Measurements from ENCODE around the gene PPP1R14B. TPM values are rescaled to one million over a fixed set of nuclear protein-coding genes. Genes with fewer than 3 reads are reported as not detected.

PPP1R14B gene
- total and polyA plus RNA-seq, 2 donors (not counting 3 experiments of a cell fraction or from before 2014, with no cell fraction given) = 308 to 431 TPM

DNA sequence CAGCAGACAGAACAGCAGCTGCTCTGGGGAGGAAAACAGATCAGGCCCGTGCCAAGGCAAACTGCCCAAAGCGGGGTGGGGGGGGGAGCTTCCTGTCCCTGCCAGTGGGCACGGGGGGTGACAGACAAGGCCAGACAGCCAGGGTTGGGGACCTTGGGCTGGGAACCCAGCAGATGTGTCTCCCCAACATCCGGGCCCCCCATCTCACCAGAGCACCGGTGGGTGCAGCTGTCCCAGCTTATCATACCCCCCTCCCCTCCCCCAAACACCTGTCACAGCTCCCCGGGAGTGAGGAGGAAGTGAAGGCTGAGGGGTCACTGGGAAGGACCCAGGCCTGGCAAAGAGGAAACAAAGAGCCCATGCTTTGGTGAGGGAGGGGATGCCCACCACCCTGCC is 1.3 kb downstream of the PPP1R14B start:
- Histone ChIP-seq H2AFZ (ENCODE audit: low read depth, low read length) (no peak overlapping the region), H3K9ac (replicated peaks; ENCODE audit: extremely low read depth, insufficient read depth, low read length) (peak overlapping the region; percentile 4), H3K4me3 (replicated peaks in 1 of 3; ENCODE audit: insufficient read depth in 1 of 3, low read depth in 1 of 3, low read length in 3 of 3) (peak overlapping the region; percentile 67 to 78 (median 73)), H3K4me1 (ENCODE audit: control insufficient read depth, extremely low read depth, insufficient read depth, low read length) (peaks cover 22% of the 10 kb centered on the region), H3K36me3 (ENCODE audit: control insufficient read depth in 2 of 2, extremely low read depth in 1 of 2, insufficient read depth in 2 of 2, low read length in 2 of 2) (peaks cover 0 to 12% of the 10 kb centered on the region in 2 experiments), H3K9me3 (replicated peaks; ENCODE audit: control insufficient read depth, insufficient read depth, low read length) (no peaks in the 10 kb centered on the region), H3K79me2 (ENCODE audit: control insufficient read depth, insufficient read depth, low read length) (peaks cover 40% of the 10 kb centered on the region), H4K20me1 (replicated peaks; ENCODE audit: control insufficient read depth, extremely low read depth, insufficient read depth, low read length) (no peaks in the 10 kb centered on the region), H3K27ac (ENCODE audit: insufficient read depth, low read depth, low read length) (peak overlapping the region; percentile 47), H3K27me3 (ENCODE audit: control insufficient read depth in 2 of 2, insufficient read depth in 2 of 2, low read length in 2 of 2) (no peaks in the 10 kb centered on the region), H3K9me1 (replicated peaks; ENCODE audit: control insufficient read depth, extremely low read depth, insufficient read depth, low read length) (no peaks in the 10 kb centered on the region), H3K4me2 (ENCODE audit: insufficient read depth, low read length) (peak overlapping the region; percentile 35)
- ChIA-PET CTCF (interaction anchor here (0.9 to 5.0 kb wide), 10 partner anchors 8 to 110 kb away, joined by 3 to 36 read pairs (median 5); partner anchors contain the start of genes CATSPERZ, ESRRA and STIP1), POLR2A (interaction anchor here (0.6 to 2.2 kb wide), 4 partner anchors 23 to 59 kb away, joined by 3 to 10 read pairs (median 6); no protein-coding TSS in a partner anchor)
- BruUV-seq (replicated peaks) = no TSS peak
- DNase-seq (ENCODE audit: low read depth, low spot score) (no peak), FAIRE-seq (no peak)
- intact Hi-C loops (cut with micrococcal nuclease) (no loop called here), dilution Hi-C loops (cut with MboI; ENCODE audit: extremely low pct_ligation_motif_present, low sequenced_read_pairs) (no loop called here)
- no peak for TF ChIP-seq POLR2A (IDR thresholded peaks at IDR 0.05; ENCODE audit: low read depth, low read length)
- TF ChIP-seq MYC (IDR thresholded peaks at IDR 0.05; ENCODE audit: low read depth, low read length) = no peak
- TF ChIP-seq, protein P1, sequence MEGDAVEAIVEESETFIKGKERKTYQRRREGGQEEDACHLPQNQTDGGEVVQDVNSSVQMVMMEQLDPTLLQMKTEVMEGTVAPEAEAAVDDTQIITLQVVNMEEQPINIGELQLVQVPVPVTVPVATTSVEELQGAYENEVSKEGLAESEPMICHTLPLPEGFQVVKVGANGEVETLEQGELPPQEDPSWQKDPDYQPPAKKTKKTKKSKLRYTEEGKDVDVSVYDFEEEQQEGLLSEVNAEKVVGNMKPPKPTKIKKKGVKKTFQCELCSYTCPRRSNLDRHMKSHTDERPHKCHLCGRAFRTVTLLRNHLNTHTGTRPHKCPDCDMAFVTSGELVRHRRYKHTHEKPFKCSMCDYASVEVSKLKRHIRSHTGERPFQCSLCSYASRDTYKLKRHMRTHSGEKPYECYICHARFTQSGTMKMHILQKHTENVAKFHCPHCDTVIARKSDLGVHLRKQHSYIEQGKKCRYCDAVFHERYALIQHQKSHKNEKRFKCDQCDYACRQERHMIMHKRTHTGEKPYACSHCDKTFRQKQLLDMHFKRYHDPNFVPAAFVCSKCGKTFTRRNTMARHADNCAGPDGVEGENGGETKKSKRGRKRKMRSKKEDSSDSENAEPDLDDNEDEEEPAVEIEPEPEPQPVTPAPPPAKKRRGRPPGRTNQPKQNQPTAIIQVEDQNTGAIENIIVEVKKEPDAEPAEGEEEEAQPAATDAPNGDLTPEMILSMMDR (IDR thresholded peaks at IDR 0.05; ENCODE audit: extremely low read depth in 1 of 2, insufficient read depth in 1 of 2, low read depth in 1 of 2, low read length in 2 of 2) = no peak
- TF ChIP-seq GATA2 (IDR thresholded peaks at IDR 0.05; ENCODE audit: insufficient read depth, insufficient read length, low read depth, low read length) = no peak
- TF ChIP-seq, protein P2, sequence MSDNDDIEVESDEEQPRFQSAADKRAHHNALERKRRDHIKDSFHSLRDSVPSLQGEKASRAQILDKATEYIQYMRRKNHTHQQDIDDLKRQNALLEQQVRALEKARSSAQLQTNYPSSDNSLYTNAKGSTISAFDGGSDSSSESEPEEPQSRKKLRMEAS (IDR thresholded peaks at IDR 0.05; ENCODE audit: insufficient read depth, insufficient read length) = no peak
- TF ChIP-seq POLR2AphosphoS5 (IDR thresholded peaks at IDR 0.05; ENCODE audit: insufficient read depth, low read depth, low read length) = no peak
- no peak for TF ChIP-seq JUN (IDR thresholded peaks at IDR 0.05; ENCODE audit: borderline replicate concordance, insufficient read depth, insufficient read length, low read depth)
- TF ChIP-seq FOS (IDR thresholded peaks at IDR 0.05; ENCODE audit: borderline replicate concordance, insufficient read depth, low read length) = no peak
